Smooth muscle cell (in vitro differentiated cells): ENCODE data around the gene KAZN. TPM values are rescaled to one million over a fixed set of nuclear protein-coding genes. Genes with fewer than 3 reads are reported as not detected.

ENCODE experiments used
- DNase-seq: peaks from one replicate; lab custom pipeline; 2025; ENCODE audit not compliant: unreplicated experiment; lab: John Stamatoyannopoulos, UW
- H2AFZ ChIP-seq: fragments of 200-600 bp; sonication (generic); 2 replicates; pipeline ENCODE4 v1.6.0; 2016; ENCODE audit warnings: antibody characterized with exemption, low read depth, mild to moderate bottlenecking
- H3F3A ChIP-seq: fragments of 200-600 bp; sonication (generic); 2 replicates; pipeline ENCODE4 v1.6.0; 2017; ENCODE audit warnings: antibody characterized with exemption, low read depth
- H3K27ac ChIP-seq: fragments of 200-600 bp; sonication (generic); 2 replicates; pipeline ENCODE4 v1.5.1; 2016; ENCODE audit warnings: low read depth, mild to moderate bottlenecking
- H3K27me3 ChIP-seq: fragments of 200-600 bp; sonication (generic); 2 replicates; pipeline ENCODE4 v1.6.1; 2016; ENCODE audit warnings: low read depth, mild to moderate bottlenecking
- H3K36me3 ChIP-seq: fragments of 200-600 bp; sonication (generic); 2 replicates; pipeline ENCODE4 v1.5.1; 2016; ENCODE audit warnings: low read depth
- H3K4me1 ChIP-seq: fragments of 200-600 bp; sonication (generic); 2 replicates; pipeline ENCODE4 v1.5.1; 2016; ENCODE audit warnings: low read depth
- H3K4me2 ChIP-seq: fragments of 200-600 bp; sonication (generic); 2 replicates; pipeline ENCODE4 v1.6.0; 2016; ENCODE audit warnings: mild to moderate bottlenecking
- H3K4me3 ChIP-seq: fragments of 200-600 bp; sonication (generic); 2 replicates; pipeline ENCODE4 v1.5.1; 2016; ENCODE audit warnings: mild to moderate bottlenecking
- H3K79me2 ChIP-seq: fragments of 200-600 bp; sonication (generic); 2 replicates; pipeline ENCODE4 v1.6.0; 2016; ENCODE audit warnings: low read depth, mild to moderate bottlenecking
- H3K9ac ChIP-seq: fragments of 200-600 bp; sonication (generic); 2 replicates; pipeline ENCODE4 v1.6.0; 2016; ENCODE audit warnings: low read depth
- H3K9me3 ChIP-seq: fragments of 200-600 bp; sonication (generic); replicated peaks from 2 replicates; pipeline ENCODE4 v1.5.1; 2016; ENCODE audit warnings: low read depth
- H4K20me1 ChIP-seq: fragments of 200-600 bp; sonication (generic); 2 replicates; pipeline ENCODE4 v1.6.0; 2016; ENCODE audit warnings: low read depth
- WGBS: methylation state at CpG from one replicate; pipeline ENCODE4 v1.1.7; 2016; ENCODE audit warnings: low lambda C conversion rate; 5-methylcytosine and 5-hydroxymethylcytosine counted together
- polyA plus RNA-seq: library from polyadenylated mRNA; unstranded; fragments of >200 nt; fragmentation: Nextera tagmentation; extraction: Ambion mirVana; gene quantifications from 2 replicates; pipeline ENCODE4 v1.2.1, GENCODE V29; 2016
- total RNA-seq: library from RNA; depleted of rRNA; stranded (reverse); fragments of >200 nt; gene quantifications from 2 replicates; pipeline ENCODE4 v1.2.3, GENCODE V29; 2014
- TF ChIP-seq, protein P1 (sequence below): fragments of 200-600 bp; sonication (generic); IDR thresholded peaks from 2 replicates; pipeline ENCODE4 v1.5.1; 2017; ENCODE audit warnings: borderline replicate concordance, mild to moderate bottlenecking, antibody characterized with exemption; ENCODE audit not compliant: insufficient read depth, poor library complexity, severe bottlenecking

The KAZN gene
- total and polyA plus RNA-seq, 2 experiments from 2014 or later, result 6.3 to 8.2 TPM

DNA sequence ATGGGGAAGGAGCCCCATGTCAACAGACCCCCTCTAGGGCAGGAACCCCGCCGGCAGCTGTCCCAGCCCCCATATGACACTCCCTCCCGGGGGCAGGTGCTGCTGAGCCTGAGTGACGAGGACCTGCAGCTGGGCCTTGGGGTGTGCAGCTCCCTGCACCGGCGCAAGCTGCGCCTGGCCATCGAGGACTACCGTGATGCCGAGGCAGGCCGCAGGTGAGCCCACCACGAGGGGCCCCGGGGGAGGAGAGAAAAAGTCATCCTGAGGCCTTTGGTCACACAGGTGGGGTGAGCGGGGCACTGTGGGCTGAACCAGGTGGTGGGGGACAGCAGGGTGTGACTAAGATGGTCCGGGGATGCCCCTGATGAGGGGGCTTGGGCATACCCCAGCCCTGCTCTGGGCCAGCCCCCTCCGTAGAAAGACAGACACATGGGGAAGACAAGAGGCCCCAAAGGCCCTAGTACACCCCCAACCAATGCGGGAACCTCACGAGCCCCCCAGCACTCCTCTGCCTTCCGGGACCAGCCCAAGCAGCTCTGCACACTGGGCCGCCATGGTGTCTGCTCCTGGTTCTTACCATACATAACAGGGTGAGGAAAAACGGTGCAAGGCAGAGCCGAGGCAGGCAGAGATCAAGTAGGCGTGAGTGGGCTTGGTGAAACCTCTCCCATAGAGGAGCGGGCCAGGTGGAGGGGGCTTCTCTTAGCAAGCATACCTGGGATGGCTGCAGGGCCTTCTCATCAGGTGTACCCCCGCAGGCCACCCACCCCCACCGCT, 496.4 kb downstream of the KAZN start:
- no peak for DNase-seq
- Histone ChIP-seq H3K4me2 (no peak overlapping the region), H3K4me3 (no peak overlapping the region), H3K9me3 (no peaks in the 10 kb centered on the region), H3K27me3 (peaks cover 5% of the 10 kb centered on the region), H3K9ac (no peak overlapping the region), H3K27ac (no peak overlapping the region), H3K79me2 (no peaks in the 10 kb centered on the region), H3F3A (no peaks in the 10 kb centered on the region), H3K36me3 (no peaks in the 10 kb centered on the region), H4K20me1 (no peaks in the 10 kb centered on the region), H3K4me1 (peaks cover 10% of the 10 kb centered on the region), H2AFZ (no peak overlapping the region)
- TF ChIP-seq, protein P1, sequence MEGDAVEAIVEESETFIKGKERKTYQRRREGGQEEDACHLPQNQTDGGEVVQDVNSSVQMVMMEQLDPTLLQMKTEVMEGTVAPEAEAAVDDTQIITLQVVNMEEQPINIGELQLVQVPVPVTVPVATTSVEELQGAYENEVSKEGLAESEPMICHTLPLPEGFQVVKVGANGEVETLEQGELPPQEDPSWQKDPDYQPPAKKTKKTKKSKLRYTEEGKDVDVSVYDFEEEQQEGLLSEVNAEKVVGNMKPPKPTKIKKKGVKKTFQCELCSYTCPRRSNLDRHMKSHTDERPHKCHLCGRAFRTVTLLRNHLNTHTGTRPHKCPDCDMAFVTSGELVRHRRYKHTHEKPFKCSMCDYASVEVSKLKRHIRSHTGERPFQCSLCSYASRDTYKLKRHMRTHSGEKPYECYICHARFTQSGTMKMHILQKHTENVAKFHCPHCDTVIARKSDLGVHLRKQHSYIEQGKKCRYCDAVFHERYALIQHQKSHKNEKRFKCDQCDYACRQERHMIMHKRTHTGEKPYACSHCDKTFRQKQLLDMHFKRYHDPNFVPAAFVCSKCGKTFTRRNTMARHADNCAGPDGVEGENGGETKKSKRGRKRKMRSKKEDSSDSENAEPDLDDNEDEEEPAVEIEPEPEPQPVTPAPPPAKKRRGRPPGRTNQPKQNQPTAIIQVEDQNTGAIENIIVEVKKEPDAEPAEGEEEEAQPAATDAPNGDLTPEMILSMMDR, result no peak
- WGBS, result 94% methylated on average over 23 of the region's 26 CpGs

DNA sequence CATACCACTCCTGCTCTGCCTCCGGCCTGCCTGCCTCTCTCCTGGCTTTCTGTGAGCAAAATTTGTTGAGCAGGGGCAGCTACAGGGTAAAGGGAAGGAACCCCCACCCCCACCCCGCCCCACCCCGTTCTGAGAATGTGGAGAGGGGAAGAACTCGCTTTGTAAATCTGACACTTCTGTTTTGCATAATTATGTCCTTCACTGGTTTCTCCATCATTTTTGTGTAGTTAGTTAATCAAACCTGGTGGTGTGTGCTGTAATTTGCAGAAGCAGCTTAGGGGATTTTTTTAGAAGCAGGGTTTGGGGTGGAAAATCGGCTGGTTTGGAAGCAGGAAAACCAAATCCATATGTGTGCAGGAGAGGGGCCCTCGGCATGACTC, 497.0 kb downstream of the KAZN start:
- TF ChIP-seq, protein P1, result no peak

DNA sequence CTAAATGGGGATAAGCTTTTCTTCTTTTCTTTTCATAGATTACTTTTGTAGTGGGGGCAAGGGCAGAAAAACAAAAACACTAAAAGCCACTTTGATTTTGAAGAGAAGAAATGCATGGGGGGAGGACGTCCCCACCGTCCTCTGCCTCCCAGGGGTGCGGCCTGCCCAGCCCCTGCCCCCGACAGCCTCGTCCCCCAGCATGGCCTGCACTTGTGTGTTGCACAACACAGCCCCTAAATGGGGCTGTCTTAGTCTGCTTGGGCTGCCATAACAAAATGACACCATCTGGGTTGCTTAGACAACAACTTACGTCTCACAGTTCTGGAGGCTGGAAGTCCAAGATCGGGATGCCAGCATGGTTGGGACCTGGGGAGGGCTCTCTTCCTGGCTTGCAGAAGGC, 497.8 kb downstream of the KAZN start:
- DNase-seq, result no peak
- WGBS, result 81% methylated on average over 7 of the region's 7 CpGs
- H3K9ac ChIP-seq, result no peak overlapping the region

More for the DNA sequence above, 497.0 kb downstream of the KAZN start:
- Histone ChIP-seq H3K27me3 (peaks cover 8% of the 10 kb centered on the region), H3K9ac (no peak overlapping the region), H3K4me3 (no peak overlapping the region), H3K4me2 (no peak overlapping the region), H3K79me2 (no peaks in the 10 kb centered on the region), H4K20me1 (no peaks in the 10 kb centered on the region), H3K36me3 (no peaks in the 10 kb centered on the region), H2AFZ (no peak overlapping the region), H3F3A (no peaks in the 10 kb centered on the region), H3K9me3 (no peaks in the 10 kb centered on the region), H3K27ac (no peak overlapping the region), H3K4me1 (peaks cover 4% of the 10 kb centered on the region)
- 76% methylated on average over 6 of the region's 6 CpGs for WGBS
- DNase-seq, result no peak

More for the DNA sequence above, 497.8 kb downstream of the KAZN start:
- Histone ChIP-seq H3F3A (no peaks in the 10 kb centered on the region), H3K27me3 (peaks cover 15% of the 10 kb centered on the region), H3K79me2 (no peaks in the 10 kb centered on the region), H3K36me3 (no peaks in the 10 kb centered on the region), H3K4me2 (no peak overlapping the region), H3K4me1 (no peaks in the 10 kb centered on the region), H2AFZ (no peak overlapping the region), H4K20me1 (no peaks in the 10 kb centered on the region), H3K27ac (no peak overlapping the region), H3K9me3 (no peaks in the 10 kb centered on the region), H3K4me3 (no peak overlapping the region)
- TF ChIP-seq, protein P1, result no peak
